WTC11 (cell line): ENCODE measurements around the gene SIN3B. TPM values are rescaled to one million over a fixed set of nuclear protein-coding genes. Genes with fewer than 3 reads are reported as not detected.

Source experiments
- ATAC-seq: fragments of 200-7000 bp; cut with Tn5 transposase; 2 replicates; pipeline ENCODE4 v1.10.0; 2021; ENCODE audit warnings: mild to moderate bottlenecking, moderate library complexity
- CTCF ChIA-PET: fragments of 300-600 bp; sonication (Branson Sonifier 250); formaldehyde crosslinking; loops from one replicate; lab custom pipeline; 2021; ENCODE audit warnings: antibody characterized with exemption; lab: Charles Lee
- POLR2A ChIA-PET: fragments of 350-600 bp; sonication (Branson Sonifier 250); formaldehyde crosslinking; loops from one replicate; lab custom pipeline; 2021; ENCODE audit warnings: antibody characterized with exemption; lab: Charles Lee
- DNase-seq: peaks from one replicate; pipeline ENCODE4 v3.0.0; 2021; ENCODE audit warnings: low spot score
- H3K27ac Mint-ChIP-seq: 2 replicates; pipeline ENCODE4 v1.8.0; 2021; ENCODE audit warnings: mixed read lengths
- H3K27me3 Mint-ChIP-seq: 2 replicates; pipeline ENCODE4 v1.8.0; 2021; ENCODE audit warnings: low read depth, mild to moderate bottlenecking, moderate library complexity, mixed read lengths
- H3K36me3 Mint-ChIP-seq: 2 replicates; pipeline ENCODE4 v1.8.0; 2021; ENCODE audit warnings: mixed read lengths
- H3K4me1 Mint-ChIP-seq: 2 replicates; pipeline ENCODE4 v1.8.0; 2022; ENCODE audit warnings: mixed read lengths
- H3K4me3 Mint-ChIP-seq: 2 replicates; pipeline ENCODE4 v1.8.0; 2021; ENCODE audit warnings: mild to moderate bottlenecking, moderate library complexity, mixed read lengths
- H3K9me3 Mint-ChIP-seq: 2 replicates; pipeline ENCODE4 v1.8.0; 2021; ENCODE audit warnings: mixed read lengths
- AFF4 ChIP-seq: sonication (generic); formaldehyde crosslinking; IDR thresholded peaks from 2 replicates; pipeline ENCODE4 v1.8.1; 2023; ENCODE audit warnings: mild to moderate bottlenecking, missing genetic modification reagents, borderline replicate concordance
- ATF1 ChIP-seq: sonication (generic); formaldehyde crosslinking; IDR thresholded peaks from 2 replicates; pipeline ENCODE4 v1.8.1; 2023; ENCODE audit warnings: mild to moderate bottlenecking, moderate library complexity, missing genetic modification reagents
- ATF3 ChIP-seq: sonication (generic); formaldehyde crosslinking; conservative IDR thresholded peaks from 2 replicates; pipeline ENCODE4 v1.8.1; 2022; ENCODE audit warnings: mild to moderate bottlenecking, missing genetic modification reagents
- ATF6 ChIP-seq: sonication (generic); formaldehyde crosslinking; IDR thresholded peaks from 2 replicates; pipeline ENCODE4 v1.8.1; 2023; ENCODE audit warnings: mild to moderate bottlenecking, missing genetic modification reagents
- E2F5 ChIP-seq: sonication (generic); formaldehyde crosslinking; IDR thresholded peaks from 2 replicates; pipeline ENCODE4 v1.8.1; 2022; ENCODE audit warnings: mild to moderate bottlenecking, moderate library complexity, missing genetic modification reagents
- ELF4 ChIP-seq: sonication (generic); formaldehyde crosslinking; IDR thresholded peaks from 2 replicates; pipeline ENCODE4 v1.8.1; 2022; ENCODE audit warnings: low read depth, mild to moderate bottlenecking, moderate library complexity, missing genetic modification reagents
- ETV6 ChIP-seq: sonication (generic); formaldehyde crosslinking; IDR thresholded peaks from 2 replicates; pipeline ENCODE4 v1.8.1; 2022; ENCODE audit warnings: mild to moderate bottlenecking, missing genetic modification reagents
- GRHL2 ChIP-seq: fragments of 250-450 bp; sonication (Bioruptor Pico); IDR thresholded peaks from 2 replicates; pipeline ENCODE4 v1.8.0; 2022; ENCODE audit warnings: mild to moderate bottlenecking, moderate library complexity; ENCODE audit not compliant: insufficient replicate concordance, severe bottlenecking
- JUN ChIP-seq: sonication (generic); formaldehyde crosslinking; IDR thresholded peaks from 2 replicates; pipeline ENCODE4 v1.8.0; 2023; ENCODE audit warnings: mild to moderate bottlenecking, missing genetic modification reagents
- KAT7 ChIP-seq: sonication (generic); formaldehyde crosslinking; IDR thresholded peaks from 2 replicates; pipeline ENCODE4 v1.8.1; 2023; ENCODE audit warnings: missing genetic modification reagents, mild to moderate bottlenecking, borderline replicate concordance
- MYBL2 ChIP-seq: sonication (generic); formaldehyde crosslinking; IDR thresholded peaks from 2 replicates; pipeline ENCODE4 v1.8.1; 2023; ENCODE audit warnings: mild to moderate bottlenecking, moderate library complexity, missing genetic modification reagents
- NFATC4 ChIP-seq: fragments of 250-450 bp; sonication (Bioruptor Pico); IDR thresholded peaks from 2 replicates; pipeline ENCODE4 v1.9.0; 2021; ENCODE audit warnings: mild to moderate bottlenecking
- NR3C1 ChIP-seq: sonication (generic); formaldehyde crosslinking; conservative IDR thresholded peaks from 2 replicates; pipeline ENCODE4 v1.8.1; 2023; ENCODE audit warnings: low read depth, mild to moderate bottlenecking, missing genetic modification reagents
- OVOL2 ChIP-seq: fragments of 250-450 bp; sonication (Bioruptor Pico); IDR thresholded peaks from 2 replicates; pipeline ENCODE4 v1.9.0; 2021; ENCODE audit warnings: mild to moderate bottlenecking, borderline replicate concordance
- RORB ChIP-seq: fragments of 250-450 bp; sonication (Bioruptor Pico); IDR thresholded peaks from 2 replicates; pipeline ENCODE4 v1.9.0; 2021; ENCODE audit warnings: mild to moderate bottlenecking
- SOX15 ChIP-seq: fragments of 250-450 bp; sonication (Bioruptor Pico); IDR thresholded peaks from 2 replicates; pipeline ENCODE4 v1.9.0; 2021; ENCODE audit warnings: mild to moderate bottlenecking
- SP1 ChIP-seq: sonication (generic); formaldehyde crosslinking; conservative IDR thresholded peaks from 2 replicates; pipeline ENCODE4 v1.8.1; 2022; ENCODE audit warnings: missing genetic modification reagents
- ZMAT4 ChIP-seq: fragments of 250-450 bp; sonication (Bioruptor Pico); IDR thresholded peaks from 2 replicates; pipeline ENCODE4 v1.9.0; 2021; ENCODE audit warnings: mild to moderate bottlenecking
- ZNF121 ChIP-seq: sonication (generic); formaldehyde crosslinking; IDR thresholded peaks from 2 replicates; pipeline ENCODE4 v1.8.0; 2023; ENCODE audit warnings: missing genetic modification reagents
- ZNF138 ChIP-seq: sonication (generic); formaldehyde crosslinking; conservative IDR thresholded peaks from 2 replicates; pipeline ENCODE4 v1.8.1; 2022; ENCODE audit warnings: mild to moderate bottlenecking, moderate library complexity, missing genetic modification reagents
- ZNF281 ChIP-seq: sonication (generic); formaldehyde crosslinking; IDR thresholded peaks from 2 replicates; pipeline ENCODE4 v1.8.0; 2023; ENCODE audit warnings: mild to moderate bottlenecking, missing genetic modification reagents
- ZNF317 ChIP-seq: sonication (generic); formaldehyde crosslinking; IDR thresholded peaks from 2 replicates; pipeline ENCODE4 v1.8.1; 2023; ENCODE audit warnings: low read depth, mild to moderate bottlenecking, moderate library complexity, missing genetic modification reagents, borderline replicate concordance
- ZNF423 ChIP-seq: fragments of 250-450 bp; sonication (Bioruptor Pico); IDR thresholded peaks from 2 replicates; pipeline ENCODE4 v2.1.2; 2022; ENCODE audit warnings: mild to moderate bottlenecking, moderate library complexity
- ZNF532 ChIP-seq: fragments of 250-450 bp; sonication (Bioruptor Pico); IDR thresholded peaks from 2 replicates; pipeline ENCODE4 v1.9.0; 2021; ENCODE audit warnings: mild to moderate bottlenecking, borderline replicate concordance
- total RNA-seq: library from RNA; stranded (reverse); gene quantifications from 3 replicates; pipeline ENCODE4 v1.2.3, GENCODE V29; 2021

The SIN3B gene
- total RNA-seq, 1 experiment from 2014 or later: 87.7 TPM

- CTCF ChIA-PET: no interaction called here
- H3K27ac Mint-ChIP-seq: no peak overlapping the region
- H3K36me3 Mint-ChIP-seq: peaks cover 70% of the 10 kb centered on the region
- H3K9me3 Mint-ChIP-seq: no peaks in the 10 kb centered on the region
- POLR2A ChIA-PET: no interaction called here
- no peak for DNase-seq
- H3K4me3 Mint-ChIP-seq: no peak overlapping the region
- TF ChIP-seq OVOL2: no peak
- no peak for TF ChIP-seq ZNF138 (CRISPR knock-in tag)
- no peak for TF ChIP-seq NR3C1
- TF ChIP-seq ATF3 (CRISPR knock-in tag): no peak
- no peak for TF ChIP-seq NFATC4 (CRISPR knock-in tag)
- no peak for TF ChIP-seq ZNF317 (CRISPR knock-in tag)
- TF ChIP-seq ATF1 (CRISPR knock-in tag): no peak
- no peak for TF ChIP-seq SOX15
- TF ChIP-seq ZNF423: no peak
- TF ChIP-seq GRHL2 (CRISPR knock-in tag): no peak
- TF ChIP-seq AFF4: no peak
- TF ChIP-seq MYBL2 (CRISPR knock-in tag): no peak
- no peak for TF ChIP-seq KAT7 (CRISPR knock-in tag)
- TF ChIP-seq ETV6: no peak
- no peaks in the 10 kb centered on the region for H3K27me3 Mint-ChIP-seq
- no peak for ATAC-seq
- peaks cover 5% of the 10 kb centered on the region; the same call in 1 of the 2 replicates for H3K4me1 Mint-ChIP-seq
Observed at GRCh38 chr19:16846901-16847300, 17.7 kb downstream of the SIN3B start.

- Mint-ChIP-seq H3K27me3 (no peaks in the 10 kb centered on the region), H3K27ac (no peak overlapping the region), H3K36me3 (peaks cover 70% of the 10 kb centered on the region), H3K4me1 (peaks cover 5% of the 10 kb centered on the region; the same call in 1 of the 2 replicates), H3K9me3 (no peaks in the 10 kb centered on the region), H3K4me3 (no peak overlapping the region)
- ChIA-PET CTCF (no interaction called here), POLR2A (no interaction called here)
- no peak for DNase-seq
- ATAC-seq: no peak
- no peak for TF ChIP-seq ZMAT4 (CRISPR knock-in tag)
- no peak for TF ChIP-seq E2F5 (CRISPR knock-in tag)
- no peak for TF ChIP-seq ZNF281
- TF ChIP-seq ATF6: no peak
- TF ChIP-seq ZNF121 (CRISPR knock-in tag): no peak
- TF ChIP-seq ZNF532 (CRISPR knock-in tag): no peak
- no peak for TF ChIP-seq JUN (CRISPR knock-in tag)
- no peak for TF ChIP-seq ELF4 (CRISPR knock-in tag)
- no peak for TF ChIP-seq SP1 (CRISPR knock-in tag)
- no peak for TF ChIP-seq RORB
Observed at GRCh38 chr19:16847430-16847829, 18.2 kb downstream of the SIN3B start.
